Measurements from ENCODE around the gene HLCS.

DNA sequence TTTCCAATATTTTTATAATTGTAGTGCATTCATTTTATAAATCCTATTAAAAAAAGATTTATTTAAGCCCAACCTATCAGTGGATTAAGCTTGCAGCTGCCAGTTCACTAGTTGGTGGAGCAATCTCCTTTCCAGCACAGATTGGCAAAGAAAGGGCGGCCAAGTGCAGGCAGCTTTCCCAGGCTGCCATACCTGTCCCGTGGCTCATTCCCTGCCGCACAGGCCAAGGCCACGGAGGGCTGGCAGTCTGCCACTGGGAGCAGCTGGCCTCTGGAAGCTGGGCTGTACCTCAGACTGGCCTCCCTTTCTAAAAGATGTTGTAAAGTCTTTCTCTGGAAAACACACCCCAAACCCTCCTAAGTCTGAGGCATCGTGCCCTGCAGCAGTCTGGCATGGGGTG, 193.4 kb downstream of the HLCS start:
- TF ChIP-seq, protein P1, sequence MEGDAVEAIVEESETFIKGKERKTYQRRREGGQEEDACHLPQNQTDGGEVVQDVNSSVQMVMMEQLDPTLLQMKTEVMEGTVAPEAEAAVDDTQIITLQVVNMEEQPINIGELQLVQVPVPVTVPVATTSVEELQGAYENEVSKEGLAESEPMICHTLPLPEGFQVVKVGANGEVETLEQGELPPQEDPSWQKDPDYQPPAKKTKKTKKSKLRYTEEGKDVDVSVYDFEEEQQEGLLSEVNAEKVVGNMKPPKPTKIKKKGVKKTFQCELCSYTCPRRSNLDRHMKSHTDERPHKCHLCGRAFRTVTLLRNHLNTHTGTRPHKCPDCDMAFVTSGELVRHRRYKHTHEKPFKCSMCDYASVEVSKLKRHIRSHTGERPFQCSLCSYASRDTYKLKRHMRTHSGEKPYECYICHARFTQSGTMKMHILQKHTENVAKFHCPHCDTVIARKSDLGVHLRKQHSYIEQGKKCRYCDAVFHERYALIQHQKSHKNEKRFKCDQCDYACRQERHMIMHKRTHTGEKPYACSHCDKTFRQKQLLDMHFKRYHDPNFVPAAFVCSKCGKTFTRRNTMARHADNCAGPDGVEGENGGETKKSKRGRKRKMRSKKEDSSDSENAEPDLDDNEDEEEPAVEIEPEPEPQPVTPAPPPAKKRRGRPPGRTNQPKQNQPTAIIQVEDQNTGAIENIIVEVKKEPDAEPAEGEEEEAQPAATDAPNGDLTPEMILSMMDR (IDR thresholded peaks at IDR 0.05) = no peak
- no peak for TF ChIP-seq EZH2 (IDR thresholded peaks at IDR 0.05)
